Activated T-helper 17 cell treated with anti-CD3 and anti-CD28 coated beads, Interleukin-2, amount 50 U/mL, for 72 hours (primary cell): ENCODE measurements around the gene IRGM. TPM values are rescaled to one million over a fixed set of nuclear protein-coding genes. Genes with fewer than 3 reads are reported as not detected.
A peak's percentile ranks its signal among the peaks of the same experiment; 100 is the strongest.
"Not testable (repeated sequence)": the region's sequence is repeated elsewhere in the genome, so short reads cannot be mapped to it uniquely, and the experiment has no call there.

Experiments used
- ATAC-seq: fragments of 150-1000 bp; cut with Tn5 transposase; replicated peaks from 2 replicates; pipeline ENCODE4 v1.10.0; 2021; ENCODE audit warnings: mild to moderate bottlenecking, moderate library complexity
- H3K27ac Mint-ChIP-seq: one replicate; pipeline ENCODE4 v1.8.0; 2022; ENCODE audit warnings: mixed read lengths
- H3K27me3 Mint-ChIP-seq: one replicate; pipeline ENCODE4 v1.8.0; 2022; ENCODE audit warnings: mixed read lengths
- H3K36me3 Mint-ChIP-seq: one replicate; pipeline ENCODE4 v1.8.0; 2022; ENCODE audit warnings: low read depth, mild to moderate bottlenecking, mixed read lengths
- H3K4me1 Mint-ChIP-seq: one replicate; pipeline ENCODE4 v1.8.0; 2022; ENCODE audit warnings: mixed read lengths
- H3K4me3 Mint-ChIP-seq: one replicate; pipeline ENCODE4 v1.8.0; 2022; ENCODE audit warnings: mild to moderate bottlenecking, mixed read lengths
- H3K9me3 Mint-ChIP-seq: one replicate; pipeline ENCODE4 v1.8.0; 2022; ENCODE audit warnings: mixed read lengths
- total RNA-seq, 2 donors: library from RNA; stranded (reverse); gene quantifications; one replicate each; pipeline ENCODE4 v1.2.3, GENCODE V29; 2022

IRGM gene, protein sequence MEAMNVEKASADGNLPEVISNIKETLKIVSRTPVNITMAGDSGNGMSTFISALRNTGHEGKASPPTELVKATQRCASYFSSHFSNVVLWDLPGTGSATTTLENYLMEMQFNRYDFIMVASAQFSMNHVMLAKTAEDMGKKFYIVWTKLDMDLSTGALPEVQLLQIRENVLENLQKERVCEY
- total RNA-seq = 1 to 10 TPM; 1.4 TPM

DNA sequence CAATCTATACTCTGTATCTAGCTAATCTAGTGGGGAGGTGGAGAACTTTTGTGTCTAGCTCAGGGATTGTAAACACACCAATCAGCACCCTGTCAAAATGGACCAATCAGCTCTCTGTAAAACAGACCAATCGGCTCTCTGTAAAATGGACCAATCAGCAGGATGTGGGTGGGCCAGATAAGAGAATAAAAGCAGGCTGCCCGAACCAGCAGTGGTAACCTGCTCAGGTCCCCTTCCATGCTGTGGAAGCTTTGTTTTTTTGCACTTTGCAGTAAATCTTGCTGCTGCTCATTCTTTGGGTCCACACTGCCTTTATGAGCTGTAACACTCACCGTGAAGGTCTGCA lies at the start of gene IRGM:
TSS of gene IRGM (plus strand) at position 214 of the 346 bp plus-strand sequence. CDS start 1,603 bp downstream, outside the sequence.
- peak within 1 kb of the TSS; percentile 77 for H3K4me3 Mint-ChIP-seq

DNA sequence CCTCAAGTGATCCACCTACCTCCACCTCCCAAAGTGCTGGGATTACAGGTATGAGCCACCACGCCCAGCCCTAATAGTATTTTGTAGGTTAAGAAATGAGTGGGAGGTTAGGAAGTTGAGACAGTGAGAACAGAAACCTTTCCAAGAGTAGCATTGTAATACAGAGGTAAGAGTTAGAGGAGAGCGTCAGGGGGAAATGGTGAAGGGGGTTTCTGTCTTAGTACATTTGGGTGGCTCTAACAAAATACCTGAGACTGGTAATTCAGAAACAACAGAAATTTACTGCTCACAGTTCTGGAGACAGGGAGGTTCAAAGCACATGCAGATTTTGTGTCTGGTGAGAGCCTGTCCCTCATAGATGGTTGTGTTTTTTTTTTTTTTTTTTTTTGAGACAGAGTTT lies 48.9 kb upstream of the IRGM start:
- Mint-ChIP-seq H3K9me3 (no peaks in the 10 kb centered on the region), H3K36me3 (peaks cover 8% of the 10 kb centered on the region), H3K27me3 (no peaks in the 10 kb centered on the region), H3K4me1 (no peaks in the 10 kb centered on the region), H3K27ac (no peak overlapping the region), H3K4me3 (no peak overlapping the region)
- ATAC-seq = peak; percentile 62

More for the DNA sequence above, at the start of gene IRGM:
- Mint-ChIP-seq H3K27ac (peak within 1 kb of the TSS; percentile 51), H3K4me1 (peaks cover 15% of the 10 kb centered on the region)
- H3K9me3 Mint-ChIP-seq, H3K36me3 Mint-ChIP-seq, ATAC-seq, H3K27me3 Mint-ChIP-seq: not testable (repeated sequence)

DNA sequence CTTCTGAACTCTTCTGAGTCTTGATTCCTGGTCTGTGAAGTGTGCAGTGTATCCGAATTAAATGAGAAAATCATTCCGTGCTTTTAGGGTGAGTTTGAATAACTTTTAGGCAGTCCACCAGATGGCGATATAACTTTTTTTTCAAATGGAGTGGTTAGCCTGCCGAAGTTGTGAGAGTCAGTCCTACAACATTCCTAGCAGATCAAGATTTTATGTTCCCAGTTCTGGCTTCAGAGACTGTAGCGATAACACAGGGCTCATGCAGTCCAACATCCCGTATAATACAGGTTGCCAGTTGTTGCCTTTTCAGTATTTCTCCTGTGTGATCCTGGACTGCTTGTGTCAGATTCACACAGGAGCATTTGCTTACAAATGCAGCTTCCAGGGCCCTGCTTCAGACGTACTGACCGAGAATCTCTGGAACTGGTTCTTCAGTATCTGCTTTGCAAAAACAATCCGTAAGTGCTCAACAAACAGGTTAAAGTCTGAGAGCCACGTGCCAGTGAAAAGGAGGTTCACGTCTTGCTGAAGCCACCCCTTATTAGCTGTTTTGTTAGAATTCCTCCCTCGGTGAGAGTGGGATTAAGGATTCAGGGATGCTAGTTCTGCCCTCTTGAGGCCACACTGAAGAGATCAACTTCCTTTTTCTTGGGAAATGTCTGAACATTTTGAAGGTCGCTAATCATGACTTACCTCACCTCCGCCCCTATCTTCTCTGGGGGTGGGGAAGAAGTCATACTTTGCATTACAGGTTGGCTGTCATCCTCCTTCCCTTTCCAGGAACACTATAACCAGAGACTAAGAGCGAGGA lies 45.0 kb upstream of the IRGM start:
- no peaks in the 10 kb centered on the region for H3K4me1 Mint-ChIP-seq
- H3K27me3 Mint-ChIP-seq = no peaks in the 10 kb centered on the region
- no peak overlapping the region for H3K27ac Mint-ChIP-seq
- ATAC-seq = peak; percentile 34
- peaks cover 5% of the 10 kb centered on the region for H3K9me3 Mint-ChIP-seq
- H3K36me3 Mint-ChIP-seq = peaks cover 5% of the 10 kb centered on the region
- H3K4me3 Mint-ChIP-seq = no peak overlapping the region

DNA sequence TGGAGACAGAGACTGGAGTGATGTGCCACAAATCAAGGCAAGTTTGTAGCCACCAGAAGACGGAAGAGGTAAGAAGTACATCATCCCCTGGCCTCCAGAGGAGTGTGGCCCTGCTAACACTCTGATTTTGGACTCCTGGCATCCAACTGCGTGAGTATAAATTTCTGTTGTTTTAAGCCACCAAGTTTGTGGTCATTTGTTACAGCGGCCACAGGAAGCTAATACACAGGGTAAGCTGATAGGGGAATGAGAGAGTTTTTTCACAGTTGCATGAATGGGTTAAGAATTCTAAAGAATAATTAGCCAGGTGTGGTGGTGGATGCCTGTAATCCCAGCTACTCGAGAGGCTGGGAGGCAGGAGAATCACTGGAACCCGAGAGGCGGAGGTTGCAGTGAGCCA lies 41.9 kb upstream of the IRGM start:
- Mint-ChIP-seq H3K4me1 (no peaks in the 10 kb centered on the region), H3K9me3 (peaks cover 5% of the 10 kb centered on the region), H3K36me3 (no peaks in the 10 kb centered on the region), H3K27ac (no peak overlapping the region), H3K4me3 (no peak overlapping the region), H3K27me3 (no peaks in the 10 kb centered on the region)
- ATAC-seq = no peak

DNA sequence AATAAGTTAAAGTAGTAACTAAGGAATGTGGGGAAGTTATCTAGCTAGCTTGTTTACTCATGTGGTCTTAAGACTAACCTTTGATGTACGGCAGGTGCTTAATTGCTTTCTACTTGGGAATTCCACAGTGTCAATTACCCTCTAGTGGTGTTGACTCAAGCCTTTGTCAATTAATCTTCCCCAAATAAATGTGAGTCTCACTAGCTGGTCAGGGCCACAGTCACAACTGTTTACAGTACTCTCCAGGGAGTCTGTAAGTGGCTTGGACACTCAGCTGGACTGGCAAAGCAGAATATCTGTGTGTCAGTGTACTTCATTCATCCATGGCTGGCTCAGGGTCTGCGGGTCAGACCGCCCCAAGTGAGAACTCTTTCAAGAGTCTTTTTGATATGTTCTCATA lies 37.0 kb upstream of the IRGM start:
- Mint-ChIP-seq H3K9me3 (peaks cover under 1% of the 10 kb centered on the region), H3K36me3 (no peaks in the 10 kb centered on the region), H3K27me3 (no peaks in the 10 kb centered on the region), H3K27ac (no peak overlapping the region), H3K4me1 (no peaks in the 10 kb centered on the region), H3K4me3 (no peak overlapping the region)
- no peak for ATAC-seq

DNA sequence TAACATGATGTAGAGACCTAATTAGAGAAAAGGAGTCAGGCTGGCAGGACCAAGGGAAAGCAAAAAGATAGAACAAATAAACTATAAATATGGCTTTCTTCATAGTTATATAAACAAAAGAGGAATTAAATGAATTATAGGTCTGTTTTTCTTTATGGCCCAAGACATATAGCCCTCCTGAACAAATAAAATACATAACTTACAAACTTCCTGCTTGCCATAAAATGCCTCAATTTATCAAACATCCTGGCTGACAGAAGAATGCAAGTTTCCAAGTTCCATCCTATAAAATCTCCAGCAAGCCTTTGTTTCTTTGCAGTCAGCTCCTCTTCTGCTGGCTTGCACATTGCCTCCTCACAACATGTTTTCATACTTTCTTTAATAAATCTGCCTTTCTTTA lies 31.3 kb upstream of the IRGM start:
- Mint-ChIP-seq H3K27ac (no peak overlapping the region), H3K4me1 (no peaks in the 10 kb centered on the region), H3K4me3 (no peak overlapping the region), H3K27me3 (no peaks in the 10 kb centered on the region), H3K36me3 (no peaks in the 10 kb centered on the region), H3K9me3 (peaks cover 14% of the 10 kb centered on the region)
- no peak for ATAC-seq

DNA sequence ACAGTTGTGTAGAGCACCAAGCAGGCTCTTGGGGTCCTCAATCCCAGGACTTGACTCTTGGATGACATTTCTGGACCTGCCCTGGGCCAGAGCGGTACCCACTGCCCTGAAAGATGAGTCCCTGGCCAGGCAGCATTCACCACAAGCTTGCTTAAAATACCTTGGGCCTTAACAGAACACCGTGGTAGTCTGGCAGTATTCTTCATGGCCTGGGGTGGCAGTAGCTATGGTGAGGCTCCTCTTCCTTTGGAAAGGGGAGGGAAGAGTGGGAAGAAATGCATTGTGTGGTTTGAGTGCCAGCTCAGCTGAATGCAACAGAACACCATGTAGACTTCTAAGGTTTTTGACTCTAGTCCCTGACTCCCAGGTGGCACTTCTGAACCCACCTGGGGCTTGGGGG lies 29.4 kb upstream of the IRGM start:
- Mint-ChIP-seq H3K9me3 (peaks cover 18% of the 10 kb centered on the region), H3K4me1 (no peaks in the 10 kb centered on the region), H3K36me3 (no peaks in the 10 kb centered on the region), H3K27me3 (no peaks in the 10 kb centered on the region), H3K27ac (no peak overlapping the region), H3K4me3 (no peak overlapping the region)
- no peak for ATAC-seq

DNA sequence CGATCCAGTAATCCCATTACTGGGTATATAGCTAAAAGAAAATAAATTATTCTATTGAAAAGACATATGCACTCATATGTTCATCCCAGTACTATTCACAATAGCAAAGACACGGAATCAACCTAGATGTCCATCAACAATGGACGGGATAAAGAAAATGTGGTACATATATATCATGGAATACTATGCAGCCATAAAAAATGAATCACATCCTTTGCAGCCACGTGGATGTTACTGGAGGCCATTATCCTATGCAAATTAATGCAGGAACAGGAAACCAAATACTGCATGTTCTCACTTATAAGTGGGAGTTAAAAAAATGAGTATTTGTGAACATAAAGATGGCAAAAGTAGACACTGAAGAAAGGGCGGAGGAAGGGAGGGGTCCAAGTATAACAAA lies 16.6 kb upstream of the IRGM start:
- Mint-ChIP-seq H3K27me3 (no peaks in the 10 kb centered on the region), H3K36me3 (no peaks in the 10 kb centered on the region), H3K4me1 (no peaks in the 10 kb centered on the region), H3K9me3 (peaks cover 7% of the 10 kb centered on the region), H3K4me3 (no peak overlapping the region), H3K27ac (no peak overlapping the region)
- ATAC-seq = no peak

DNA sequence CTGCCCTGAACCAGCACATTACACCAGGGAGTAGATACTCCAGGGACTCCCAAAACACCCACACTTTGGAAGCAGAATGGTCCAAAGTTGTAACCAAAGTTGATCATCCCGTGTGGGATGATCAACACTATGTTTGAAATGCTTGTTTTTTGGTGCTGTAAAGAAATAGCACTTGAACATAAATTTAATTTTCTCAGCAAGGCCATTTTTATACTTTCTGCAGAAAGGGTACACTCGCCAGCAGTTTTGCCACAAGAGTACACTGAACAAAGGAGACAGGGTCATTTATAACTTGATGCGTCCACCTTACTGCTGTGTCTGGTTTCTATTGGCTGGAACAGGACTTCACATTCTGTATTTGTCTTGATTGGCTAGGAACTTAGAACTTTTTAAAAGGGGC lies 14.5 kb upstream of the IRGM start:
- not testable (repeated sequence) for H3K4me3 Mint-ChIP-seq, H3K4me1 Mint-ChIP-seq, H3K27ac Mint-ChIP-seq, ATAC-seq, H3K27me3 Mint-ChIP-seq, H3K9me3 Mint-ChIP-seq, H3K36me3 Mint-ChIP-seq

- Mint-ChIP-seq H3K9me3 (peaks cover under 1% of the 10 kb centered on the region), H3K4me1 (no peaks in the 10 kb centered on the region), H3K27ac (no peak overlapping the region), H3K36me3 (no peaks in the 10 kb centered on the region), H3K27me3 (peaks cover under 1% of the 10 kb centered on the region), H3K4me3 (no peak overlapping the region)
- no peak for ATAC-seq
These were observed 10.3 kb upstream of the IRGM start for GRCh38 chr5:150836064-150836463.

- no peaks in the 10 kb centered on the region for H3K36me3 Mint-ChIP-seq
- ATAC-seq = no peak
- no peak overlapping the region for H3K4me3 Mint-ChIP-seq
- no peaks in the 10 kb centered on the region for H3K9me3 Mint-ChIP-seq
- H3K4me1 Mint-ChIP-seq = no peaks in the 10 kb centered on the region
- no peak overlapping the region for H3K27ac Mint-ChIP-seq
- peaks cover 3% of the 10 kb centered on the region for H3K27me3 Mint-ChIP-seq
These were observed 9.6 kb upstream of the IRGM start for GRCh38 chr5:150836703-150837102.

- not testable (repeated sequence) for H3K27ac Mint-ChIP-seq, H3K4me3 Mint-ChIP-seq, H3K9me3 Mint-ChIP-seq, H3K27me3 Mint-ChIP-seq, ATAC-seq, H3K36me3 Mint-ChIP-seq
- H3K4me1 Mint-ChIP-seq = peaks cover 15% of the 10 kb centered on the region
These were observed 999 bp upstream of the IRGM start for GRCh38 chr5:150845185-150845859.

DNA sequence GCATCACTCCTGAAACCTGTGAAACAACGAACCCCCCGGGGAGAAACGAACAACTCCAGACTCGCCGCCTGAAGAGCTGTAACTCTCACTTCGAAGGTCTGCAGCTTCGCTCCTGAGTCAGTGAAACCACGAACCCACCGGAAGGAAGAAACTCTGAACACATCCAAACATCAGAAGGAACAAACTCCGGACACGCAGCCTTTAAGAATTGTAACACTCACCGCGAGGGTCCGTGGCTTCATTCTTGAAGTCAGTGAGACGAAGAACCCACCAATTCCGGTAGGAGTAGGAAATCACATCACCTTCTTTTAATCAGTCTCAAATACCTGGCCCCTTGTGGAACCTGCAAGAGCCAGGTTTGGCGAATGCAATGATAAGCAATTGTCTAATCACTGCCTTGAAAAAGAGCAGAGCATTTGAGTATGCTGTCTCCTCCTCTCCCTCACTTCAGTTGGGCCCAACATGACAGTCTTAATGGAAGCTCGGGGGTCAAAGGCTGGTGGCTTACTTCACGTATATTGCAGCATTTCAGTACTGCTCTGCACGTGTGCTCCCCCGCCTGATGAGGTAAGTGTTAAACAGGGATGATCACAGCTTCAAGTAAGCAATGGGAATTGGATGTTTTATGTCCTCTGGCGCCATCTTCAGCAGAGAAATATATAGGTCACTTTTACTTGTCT lies 473 bp downstream of the IRGM start:
- Mint-ChIP-seq H3K36me3 (no peaks in the 10 kb centered on the region), H3K27me3 (no peaks in the 10 kb centered on the region), H3K4me3 (peak overlapping the region; percentile 77), H3K9me3 (no peaks in the 10 kb centered on the region), H3K4me1 (peaks cover 15% of the 10 kb centered on the region), H3K27ac (peak overlapping the region; percentile 51)
- ATAC-seq = peak; percentile 94

DNA sequence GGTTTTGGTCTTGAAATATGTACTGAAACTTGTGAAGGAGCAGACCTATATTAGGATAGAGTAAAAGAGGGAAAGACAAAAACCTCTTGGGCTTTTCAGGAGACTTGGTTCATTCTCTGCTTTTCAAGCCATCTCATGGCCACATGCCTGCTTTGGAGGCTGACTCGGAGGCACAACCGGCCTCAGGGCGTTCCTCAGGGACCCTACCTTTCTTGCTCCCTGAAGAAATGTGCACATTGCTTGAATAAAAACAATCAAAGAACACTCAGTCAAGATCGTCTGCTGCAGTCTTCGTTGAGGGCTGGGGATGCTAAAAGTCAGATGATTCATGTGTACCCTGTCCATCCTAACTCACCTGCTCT lies 994 bp downstream of the IRGM start:
- no peaks in the 10 kb centered on the region for H3K9me3 Mint-ChIP-seq
- peak overlapping the region; percentile 51 for H3K27ac Mint-ChIP-seq
- ATAC-seq = no peak
- H3K36me3 Mint-ChIP-seq = no peaks in the 10 kb centered on the region
- peaks cover 15% of the 10 kb centered on the region for H3K4me1 Mint-ChIP-seq
- H3K4me3 Mint-ChIP-seq = peak overlapping the region; percentile 77
- H3K27me3 Mint-ChIP-seq = no peaks in the 10 kb centered on the region

DNA sequence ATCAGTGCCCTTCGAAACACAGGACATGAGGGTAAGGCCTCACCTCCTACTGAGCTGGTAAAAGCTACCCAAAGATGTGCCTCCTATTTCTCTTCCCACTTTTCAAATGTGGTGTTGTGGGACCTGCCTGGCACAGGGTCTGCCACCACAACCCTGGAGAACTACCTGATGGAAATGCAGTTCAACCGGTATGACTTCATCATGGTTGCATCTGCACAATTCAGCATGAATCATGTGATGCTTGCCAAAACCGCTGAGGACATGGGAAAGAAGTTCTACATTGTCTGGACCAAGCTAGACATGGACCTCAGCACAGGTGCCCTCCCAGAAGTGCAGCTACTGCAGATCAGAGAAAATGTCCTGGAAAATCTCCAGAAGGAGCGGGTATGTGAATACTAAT lies 1.9 kb downstream of the IRGM start:
- no peak for ATAC-seq
- H3K27me3 Mint-ChIP-seq = no peaks in the 10 kb centered on the region
- H3K4me1 Mint-ChIP-seq = peaks cover 15% of the 10 kb centered on the region
- H3K27ac Mint-ChIP-seq = no peak overlapping the region
- no peaks in the 10 kb centered on the region for H3K9me3 Mint-ChIP-seq
- H3K36me3 Mint-ChIP-seq = no peaks in the 10 kb centered on the region
- H3K4me3 Mint-ChIP-seq = no peak overlapping the region
